Activated naive CD8-positive, alpha-beta T cell (primary cell): ENCODE data around the gene CRYBB3.
"Not testable (repeated sequence)": the region's sequence is repeated elsewhere in the genome, so short reads cannot be mapped to it uniquely, and the experiment has no call there.

ENCODE experiments used
- H3K27ac Mint-ChIP-seq: one replicate; pipeline ENCODE4 v1.8.0; 2021; ENCODE audit warnings: mixed read lengths
- H3K27me3 Mint-ChIP-seq: one replicate; pipeline ENCODE4 v1.8.0; 2021; ENCODE audit warnings: mixed read lengths
- H3K36me3 Mint-ChIP-seq: one replicate; pipeline ENCODE4 v1.8.0; 2021; ENCODE audit warnings: mixed read lengths
- H3K4me1 Mint-ChIP-seq: one replicate; pipeline ENCODE4 v1.8.0; 2021; ENCODE audit warnings: low read depth, mixed read lengths
- H3K4me3 Mint-ChIP-seq: one replicate; pipeline ENCODE4 v1.8.0; 2021; ENCODE audit warnings: mild to moderate bottlenecking, mixed read lengths
- H3K9me3 Mint-ChIP-seq: one replicate; pipeline ENCODE4 v1.8.0; 2021; ENCODE audit warnings: low read depth, mixed read lengths

Gene CRYBB3

GRCh38 chr22:25169278-25170031, 30.2 kb upstream of the CRYBB3 start:
- Mint-ChIP-seq H3K4me3 (no peak overlapping the region), H3K36me3 (no peaks in the 10 kb centered on the region), H3K27me3 (no peaks in the 10 kb centered on the region), H3K9me3 (no peaks in the 10 kb centered on the region), H3K27ac (no peak overlapping the region), H3K4me1 (no peaks in the 10 kb centered on the region)

DNA sequence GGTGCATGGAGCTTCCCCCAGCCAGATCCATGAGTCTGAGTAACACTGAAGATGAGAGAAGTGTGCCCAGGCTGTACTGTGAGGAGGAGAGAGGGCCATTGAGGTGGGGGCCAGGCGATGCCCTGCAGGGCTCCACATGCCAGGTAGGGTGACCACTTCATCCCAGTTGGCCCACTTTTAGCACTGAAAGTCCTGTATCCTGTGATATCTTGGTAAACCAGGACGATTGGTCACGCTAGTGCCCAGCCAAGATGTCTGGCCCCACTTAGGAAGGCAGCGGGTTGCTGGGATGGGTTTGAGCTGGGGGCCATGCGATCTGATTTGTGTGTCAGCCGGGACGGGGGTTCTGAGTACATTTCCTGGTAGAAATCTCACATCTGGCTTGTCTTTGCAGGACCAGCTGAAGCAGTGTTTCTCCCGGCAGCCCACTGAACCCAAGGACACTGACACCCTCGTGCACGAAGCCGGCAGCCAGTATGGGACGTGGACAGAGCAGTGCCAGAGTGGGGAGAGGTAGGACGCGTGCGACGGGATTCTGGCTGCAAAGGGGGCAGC, 29.2 kb upstream of the CRYBB3 start:
- H3K4me1 Mint-ChIP-seq, result no peaks in the 10 kb centered on the region

DNA sequence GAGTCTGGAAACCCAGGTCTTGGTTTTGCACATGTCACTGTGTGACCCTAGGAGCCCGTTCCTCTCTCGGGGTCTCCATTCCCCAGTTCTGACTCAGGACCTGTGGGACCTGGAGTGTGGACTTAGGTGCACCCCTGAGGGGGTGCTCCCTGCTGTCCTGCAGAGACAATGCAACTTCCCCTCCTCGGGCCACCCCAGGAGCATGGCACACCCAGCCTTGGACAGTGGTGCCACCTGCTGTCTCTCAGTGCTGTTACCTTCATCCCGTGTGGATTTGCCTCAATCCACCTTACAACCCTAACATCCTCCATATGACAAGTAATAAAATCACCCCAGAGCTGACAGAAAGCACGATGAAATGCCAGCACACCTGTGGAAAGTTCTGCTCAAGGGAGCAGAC, 27.5 kb upstream of the CRYBB3 start:
- H3K27ac Mint-ChIP-seq, result no peak overlapping the region
- H3K36me3 Mint-ChIP-seq, result peaks cover 2% of the 10 kb centered on the region
- H3K4me3 Mint-ChIP-seq, result no peak overlapping the region
- no peaks in the 10 kb centered on the region for H3K9me3 Mint-ChIP-seq
- no peaks in the 10 kb centered on the region for H3K4me1 Mint-ChIP-seq
- no peaks in the 10 kb centered on the region for H3K27me3 Mint-ChIP-seq

More for the DNA sequence above, 29.2 kb upstream of the CRYBB3 start:
- Mint-ChIP-seq H3K9me3 (no peaks in the 10 kb centered on the region), H3K36me3 (no peaks in the 10 kb centered on the region), H3K27ac (no peak overlapping the region), H3K4me3 (no peak overlapping the region), H3K27me3 (no peaks in the 10 kb centered on the region)

DNA sequence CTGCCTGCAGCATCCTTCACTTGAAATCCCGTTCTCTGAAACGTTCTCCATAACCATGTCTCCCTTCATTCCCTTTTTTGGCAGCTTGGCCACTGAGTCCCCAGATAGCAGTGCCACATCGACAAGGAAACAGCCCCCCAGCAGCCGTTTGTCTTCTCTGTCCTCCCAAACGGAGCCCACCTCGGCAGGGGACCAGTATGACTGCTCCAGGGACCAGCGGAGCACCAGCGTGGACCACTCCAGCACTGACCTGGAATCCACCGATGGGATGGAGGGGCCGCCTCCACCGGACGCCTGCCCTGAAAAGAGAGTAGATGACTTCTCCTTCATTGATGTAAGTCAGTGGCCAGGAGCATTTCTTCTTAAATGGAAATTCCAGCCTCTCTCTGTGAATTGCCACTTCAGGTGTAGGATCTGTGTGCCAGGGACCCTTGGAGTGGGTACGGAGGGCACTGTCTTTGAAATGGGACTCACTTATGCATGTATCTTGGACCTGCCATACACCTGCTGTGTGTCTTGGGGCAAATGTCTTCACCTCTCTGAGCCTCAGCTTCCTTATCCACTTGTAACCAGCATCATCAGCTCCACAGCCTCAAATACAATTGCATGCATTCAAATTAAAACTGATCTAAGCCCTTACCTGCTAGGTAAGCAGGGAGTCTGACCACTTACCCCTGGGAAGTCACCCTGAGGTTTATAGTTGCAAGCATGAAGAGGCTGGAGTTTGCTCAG, 25.3 kb upstream of the CRYBB3 start:
- no peaks in the 10 kb centered on the region for H3K27me3 Mint-ChIP-seq
- no peaks in the 10 kb centered on the region for H3K9me3 Mint-ChIP-seq
- H3K4me3 Mint-ChIP-seq, result no peak overlapping the region
- H3K36me3 Mint-ChIP-seq, result peaks cover 3% of the 10 kb centered on the region
- H3K4me1 Mint-ChIP-seq, result no peaks in the 10 kb centered on the region
- H3K27ac Mint-ChIP-seq, result no peak overlapping the region

DNA sequence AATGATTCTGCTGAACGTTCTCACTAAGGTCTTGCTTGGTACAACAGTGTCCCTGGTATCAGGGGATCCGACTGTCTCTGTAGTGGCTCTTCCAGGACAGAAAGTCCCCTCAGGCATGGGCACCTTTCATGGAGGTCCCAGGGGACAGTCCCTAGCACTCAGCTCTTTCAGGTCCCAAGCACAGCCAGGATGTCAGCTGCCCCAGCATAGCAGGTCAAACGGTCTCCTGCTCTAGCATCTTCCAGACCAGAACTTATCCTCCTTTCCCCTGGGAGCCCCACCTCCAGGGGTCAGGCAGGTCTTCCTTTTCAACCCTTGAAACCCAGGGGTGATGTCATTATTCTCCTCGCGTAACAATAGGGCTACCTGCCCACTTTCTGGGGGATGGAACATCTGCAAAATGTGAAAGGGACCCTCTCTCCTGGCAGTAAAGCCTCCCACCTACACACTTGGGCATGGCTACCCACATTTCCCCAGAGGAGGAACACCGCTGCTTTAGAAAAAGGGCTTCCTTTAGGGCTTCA, 24.7 kb upstream of the CRYBB3 start:
- no peaks in the 10 kb centered on the region for H3K27me3 Mint-ChIP-seq
- H3K27ac Mint-ChIP-seq, result no peak overlapping the region
- H3K36me3 Mint-ChIP-seq, result peaks cover 9% of the 10 kb centered on the region
- no peaks in the 10 kb centered on the region for H3K4me1 Mint-ChIP-seq
- H3K9me3 Mint-ChIP-seq, result peaks cover 5% of the 10 kb centered on the region
- H3K4me3 Mint-ChIP-seq, result no peak overlapping the region

GRCh38 chr22:25176175-25176574, 23.5 kb upstream of the CRYBB3 start:
- Mint-ChIP-seq H3K9me3 (peaks cover 6% of the 10 kb centered on the region), H3K4me3 (no peak overlapping the region), H3K36me3 (peaks cover 10% of the 10 kb centered on the region), H3K27me3 (no peaks in the 10 kb centered on the region), H3K4me1 (no peaks in the 10 kb centered on the region), H3K27ac (no peak overlapping the region)

GRCh38 chr22:25176799-25177198, 22.9 kb upstream of the CRYBB3 start:
- Mint-ChIP-seq H3K4me1 (no peaks in the 10 kb centered on the region), H3K27me3 (no peaks in the 10 kb centered on the region), H3K36me3 (peaks cover 10% of the 10 kb centered on the region), H3K9me3 (peaks cover 6% of the 10 kb centered on the region), H3K4me3 (no peak overlapping the region), H3K27ac (no peak overlapping the region)

GRCh38 chr22:25177226-25177625, 22.4 kb upstream of the CRYBB3 start:
- Mint-ChIP-seq H3K9me3 (peaks cover 6% of the 10 kb centered on the region), H3K27me3 (no peaks in the 10 kb centered on the region), H3K27ac (no peak overlapping the region), H3K4me1 (no peaks in the 10 kb centered on the region), H3K36me3 (peaks cover 11% of the 10 kb centered on the region), H3K4me3 (no peak overlapping the region)

GRCh38 chr22:25177895-25178294, 21.8 kb upstream of the CRYBB3 start:
- peaks cover 13% of the 10 kb centered on the region for H3K36me3 Mint-ChIP-seq
- no peak overlapping the region for H3K4me3 Mint-ChIP-seq
- no peaks in the 10 kb centered on the region for H3K4me1 Mint-ChIP-seq
- H3K9me3 Mint-ChIP-seq, result peaks cover 6% of the 10 kb centered on the region
- H3K27me3 Mint-ChIP-seq, result no peaks in the 10 kb centered on the region
- no peak overlapping the region for H3K27ac Mint-ChIP-seq

DNA sequence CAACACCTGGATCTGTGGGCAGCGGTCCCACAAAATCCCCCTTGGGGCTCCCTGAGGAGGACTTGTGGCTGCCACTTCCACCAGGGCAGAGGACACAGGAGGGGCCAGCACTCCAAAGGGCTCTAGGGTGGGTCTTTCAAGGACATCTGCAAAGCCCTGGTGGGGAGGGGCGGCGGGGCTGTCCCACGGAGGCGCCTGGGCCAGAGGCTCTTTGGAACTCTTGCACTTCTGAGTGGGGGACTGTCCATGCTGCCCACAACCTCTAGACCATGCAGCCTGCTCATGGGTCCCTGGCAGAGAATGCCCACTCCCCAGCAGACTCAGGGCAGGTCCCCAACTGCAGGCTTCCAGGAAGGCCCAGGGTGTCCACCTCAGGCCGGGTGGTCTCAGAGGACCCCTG, 21.3 kb upstream of the CRYBB3 start:
- not testable (repeated sequence) for H3K4me3 Mint-ChIP-seq, H3K27ac Mint-ChIP-seq, H3K9me3 Mint-ChIP-seq, H3K27me3 Mint-ChIP-seq, H3K4me1 Mint-ChIP-seq
- H3K36me3 Mint-ChIP-seq, result peaks cover 13% of the 10 kb centered on the region

DNA sequence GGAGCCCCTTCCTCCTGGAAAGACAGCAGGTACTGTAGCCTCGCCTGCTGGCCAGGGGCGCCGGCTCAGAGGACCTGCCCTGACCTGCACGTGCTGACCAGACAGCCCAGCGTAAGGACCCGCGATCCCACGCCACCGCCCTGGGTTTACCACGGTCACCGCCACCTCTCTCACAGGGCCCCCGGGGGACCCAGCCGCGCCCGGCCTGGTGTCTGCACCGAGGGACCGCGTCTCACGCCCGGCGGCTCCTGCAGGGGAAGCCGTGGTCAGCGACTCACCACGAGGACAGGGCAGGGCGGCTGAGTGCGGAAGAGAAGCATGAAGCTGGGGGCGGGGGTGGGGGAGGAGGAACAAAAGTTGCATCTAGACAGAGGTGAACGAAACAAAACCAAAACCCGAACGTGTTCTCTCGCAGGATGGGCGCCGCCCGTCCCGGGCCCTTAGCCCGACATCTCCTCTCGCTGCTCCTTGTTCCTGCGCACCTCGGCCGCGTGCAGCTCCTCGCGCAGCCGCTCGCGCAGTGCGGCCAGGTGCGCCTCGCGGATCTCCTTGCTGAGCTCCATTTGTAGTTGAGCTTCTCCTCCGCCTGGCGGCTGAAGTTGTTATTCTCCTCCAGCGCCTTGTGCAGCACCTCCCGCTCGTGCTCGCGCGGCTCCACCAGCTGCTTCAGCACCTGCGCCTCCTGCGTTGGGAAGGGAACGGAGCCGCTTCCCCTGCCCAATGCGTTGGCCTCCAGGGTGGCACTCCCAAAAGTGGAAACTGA, 20.6 kb upstream of the CRYBB3 start:
- peaks cover 13% of the 10 kb centered on the region for H3K36me3 Mint-ChIP-seq
- H3K4me3 Mint-ChIP-seq, H3K9me3 Mint-ChIP-seq, H3K4me1 Mint-ChIP-seq, H3K27me3 Mint-ChIP-seq, H3K27ac Mint-ChIP-seq: not testable (repeated sequence)

- Mint-ChIP-seq H3K36me3 (peaks cover 14% of the 10 kb centered on the region), H3K27ac (no peak overlapping the region), H3K4me1 (no peaks in the 10 kb centered on the region)
Observed at GRCh38 chr22:25182131-25183110, 17.2 kb upstream of the CRYBB3 start.

DNA sequence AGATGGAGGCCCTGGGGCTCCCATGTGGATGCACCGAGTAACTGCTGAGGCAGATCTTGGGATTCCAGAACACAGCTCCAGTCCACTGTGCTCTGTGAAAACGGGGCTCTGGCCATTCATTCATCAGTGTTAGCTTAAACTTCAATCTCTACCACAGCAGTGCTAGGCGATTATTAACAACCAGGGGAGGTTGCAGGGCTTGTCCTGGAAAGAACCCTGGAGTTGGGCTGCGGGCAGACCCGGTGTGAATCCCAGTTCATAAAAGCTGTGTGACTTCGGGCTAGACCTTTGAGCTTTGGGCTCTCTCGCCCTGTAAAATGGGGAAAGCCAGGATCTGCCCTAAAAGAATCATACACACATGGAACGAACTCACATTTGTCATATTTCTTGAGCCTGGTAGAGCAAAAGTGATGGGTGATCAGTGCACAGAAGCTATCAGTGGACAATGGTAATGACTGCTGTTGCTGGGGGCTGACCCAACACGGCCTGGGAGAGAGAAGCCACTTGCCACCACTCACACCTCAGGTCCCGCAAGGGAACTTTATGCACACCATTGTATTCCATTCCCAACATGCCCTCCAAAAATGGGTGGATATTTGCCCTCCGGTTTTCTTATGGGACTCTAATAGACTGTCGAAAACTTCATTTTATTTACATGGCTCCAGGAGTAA, 15.6 kb upstream of the CRYBB3 start:
- Mint-ChIP-seq H3K9me3 (peaks cover 6% of the 10 kb centered on the region), H3K4me1 (no peaks in the 10 kb centered on the region), H3K27me3 (no peaks in the 10 kb centered on the region), H3K36me3 (peaks cover 14% of the 10 kb centered on the region), H3K27ac (no peak overlapping the region), H3K4me3 (no peak overlapping the region)

More at GRCh38 chr22:25182131-25183110, 17.2 kb upstream of the CRYBB3 start:
- Mint-ChIP-seq H3K9me3 (peaks cover 6% of the 10 kb centered on the region), H3K4me3 (no peak overlapping the region), H3K27me3 (no peaks in the 10 kb centered on the region)
